HG03064 (cell line): ENCODE results near the gene UGT3A1.
"Not testable (repeated sequence)": the region's sequence is repeated elsewhere in the genome, so short reads cannot be mapped to it uniquely, and the experiment has no call there.

Source experiments
- ATAC-seq: cut with Tn5 transposase; IDR thresholded peaks from one replicate; pipeline ENCODE4 v1.9.1; 2021; ENCODE audit warnings: low read depth; ENCODE audit not compliant: unreplicated experiment

The UGT3A1 gene, protein sequence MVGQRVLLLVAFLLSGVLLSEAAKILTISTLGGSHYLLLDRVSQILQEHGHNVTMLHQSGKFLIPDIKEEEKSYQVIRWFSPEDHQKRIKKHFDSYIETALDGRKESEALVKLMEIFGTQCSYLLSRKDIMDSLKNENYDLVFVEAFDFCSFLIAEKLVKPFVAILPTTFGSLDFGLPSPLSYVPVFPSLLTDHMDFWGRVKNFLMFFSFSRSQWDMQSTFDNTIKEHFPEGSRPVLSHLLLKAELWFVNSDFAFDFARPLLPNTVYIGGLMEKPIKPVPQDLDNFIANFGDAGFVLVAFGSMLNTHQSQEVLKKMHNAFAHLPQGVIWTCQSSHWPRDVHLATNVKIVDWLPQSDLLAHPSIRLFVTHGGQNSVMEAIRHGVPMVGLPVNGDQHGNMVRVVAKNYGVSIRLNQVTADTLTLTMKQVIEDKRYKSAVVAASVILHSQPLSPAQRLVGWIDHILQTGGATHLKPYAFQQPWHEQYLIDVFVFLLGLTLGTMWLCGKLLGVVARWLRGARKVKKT

DNA sequence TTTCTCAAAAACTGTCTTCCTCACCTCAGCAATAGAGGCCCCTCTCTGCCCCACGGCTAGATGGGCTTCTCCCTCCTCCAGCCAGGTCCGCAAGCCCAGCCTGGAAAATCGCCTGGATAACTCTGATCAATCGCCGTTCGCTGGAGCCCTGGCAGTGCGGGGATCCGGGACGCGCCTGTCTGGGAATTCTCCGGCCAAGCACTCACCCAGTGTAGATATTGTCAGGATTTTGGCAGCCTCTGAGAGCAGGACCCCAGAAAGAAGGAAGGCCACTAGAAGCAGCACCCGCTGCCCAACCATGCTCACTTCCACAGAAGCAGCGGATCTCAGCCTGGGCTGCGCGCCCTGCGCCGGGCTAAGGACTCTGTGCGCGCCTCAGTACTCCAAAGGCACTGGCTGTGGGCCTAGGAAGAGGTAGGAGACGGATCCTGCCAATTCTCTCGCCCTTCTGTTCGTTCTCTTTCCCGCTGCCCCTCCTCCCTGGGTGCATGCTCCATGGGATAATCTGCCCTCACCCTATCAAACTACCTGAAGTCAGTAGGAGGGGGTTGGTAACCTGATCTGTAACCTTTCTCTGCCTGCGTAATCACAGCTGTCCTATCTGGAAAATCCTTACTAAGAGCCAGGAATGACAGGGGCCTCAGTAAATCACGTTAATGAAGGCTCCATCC lies at the start of gene UGT3A1:
Gene UGT3A1 (minus strand): TSS at position 450 of the 671 bp plus-strand sequence. CDS start 150 bp downstream, at position 300.
- no peak for ATAC-seq

DNA sequence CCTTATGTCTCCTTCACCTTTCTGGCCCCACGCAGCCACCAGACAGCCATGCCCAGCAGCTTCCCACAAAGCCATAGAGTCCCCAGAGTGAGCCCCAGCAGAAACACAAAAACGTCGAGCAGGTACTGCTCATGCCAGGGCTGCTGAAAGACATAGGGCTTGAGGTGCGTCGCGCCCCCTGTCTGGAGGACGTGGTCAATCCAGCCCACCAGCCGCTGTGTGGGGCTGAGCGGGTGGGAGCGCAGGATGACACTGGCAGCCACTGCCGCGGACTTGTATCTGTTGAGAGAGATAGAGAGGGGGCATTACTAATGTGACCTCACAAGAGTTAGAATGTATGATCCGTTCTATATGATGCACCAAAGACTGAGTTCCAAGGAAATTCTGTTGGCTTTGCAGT lies 44.5 kb upstream of the UGT3A1 start:
- ATAC-seq = no peak

DNA sequence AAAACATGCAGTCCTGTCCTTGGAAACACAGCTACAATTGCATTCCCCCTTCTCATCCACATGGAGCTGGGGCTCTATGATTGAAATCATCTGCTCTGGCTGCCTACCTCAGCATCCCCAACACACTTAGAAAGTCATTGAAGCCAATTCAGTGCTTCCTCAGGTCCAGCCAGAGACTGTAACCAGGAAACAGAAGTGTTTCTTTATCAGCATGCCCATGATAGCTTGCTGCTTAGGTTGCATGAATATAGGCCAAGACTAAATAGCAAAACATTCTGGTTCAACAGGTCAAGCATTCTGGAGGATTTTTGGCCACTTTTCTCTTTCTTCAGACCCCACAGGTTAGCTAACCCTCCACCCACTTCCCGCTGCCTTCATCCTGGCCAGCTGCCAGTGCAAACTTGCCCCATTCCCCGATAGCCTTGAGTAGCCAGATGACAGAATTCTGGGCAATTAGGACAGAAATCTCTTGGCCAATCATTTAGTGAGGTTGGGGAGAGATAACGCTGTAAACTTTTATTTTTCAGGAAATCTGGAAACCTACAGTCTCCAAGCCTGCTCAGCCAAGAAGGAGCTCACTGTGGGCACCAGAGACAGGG lies 43.4 kb upstream of the UGT3A1 start:
- ATAC-seq = not testable (repeated sequence)

- no peak for ATAC-seq
Observed at GRCh38 chr5:36033486-36033885, 42.3 kb upstream of the UGT3A1 start.

- ATAC-seq = no peak
Observed at GRCh38 chr5:36033047-36033446, 41.9 kb upstream of the UGT3A1 start.

- ATAC-seq = no peak
Observed at GRCh38 chr5:36031223-36031622, 40.0 kb upstream of the UGT3A1 start.

GRCh38 chr5:36029914-36030313 lies 38.7 kb upstream of the UGT3A1 start:
- no peak for ATAC-seq

GRCh38 chr5:36028816-36029465 lies 37.8 kb upstream of the UGT3A1 start:
- no peak for ATAC-seq

- no peak for ATAC-seq
Observed at GRCh38 chr5:36027711-36028110, 36.5 kb upstream of the UGT3A1 start.

GRCh38 chr5:36026706-36027465 lies 35.7 kb upstream of the UGT3A1 start:
- no peak for ATAC-seq

- not testable (repeated sequence) for ATAC-seq
Observed at GRCh38 chr5:36022246-36022645, 31.1 kb upstream of the UGT3A1 start.

DNA sequence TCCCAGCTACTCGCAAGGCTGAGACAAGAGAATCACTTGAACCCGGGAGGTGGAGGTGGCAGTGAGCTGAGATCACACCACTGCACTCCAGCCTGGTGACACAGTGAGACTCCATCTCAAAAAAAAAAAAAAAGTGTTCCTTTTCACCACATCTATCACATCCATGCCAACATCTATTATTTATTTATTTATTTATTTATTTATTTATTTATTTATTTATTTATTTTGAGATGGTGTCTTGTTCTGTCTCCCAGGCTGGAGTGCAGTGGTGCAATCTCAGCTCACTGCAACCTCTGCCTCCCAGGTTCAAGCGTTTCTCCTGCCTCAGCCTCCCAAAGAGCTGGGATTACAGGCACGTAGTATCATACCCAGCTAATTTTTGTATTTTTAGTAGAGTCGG lies 28.4 kb upstream of the UGT3A1 start:
- ATAC-seq = not testable (repeated sequence)

GRCh38 chr5:36017622-36018021 lies 26.4 kb upstream of the UGT3A1 start:
- ATAC-seq = no peak

- ATAC-seq = no peak
Observed at GRCh38 chr5:36017004-36017403, 25.8 kb upstream of the UGT3A1 start.

DNA sequence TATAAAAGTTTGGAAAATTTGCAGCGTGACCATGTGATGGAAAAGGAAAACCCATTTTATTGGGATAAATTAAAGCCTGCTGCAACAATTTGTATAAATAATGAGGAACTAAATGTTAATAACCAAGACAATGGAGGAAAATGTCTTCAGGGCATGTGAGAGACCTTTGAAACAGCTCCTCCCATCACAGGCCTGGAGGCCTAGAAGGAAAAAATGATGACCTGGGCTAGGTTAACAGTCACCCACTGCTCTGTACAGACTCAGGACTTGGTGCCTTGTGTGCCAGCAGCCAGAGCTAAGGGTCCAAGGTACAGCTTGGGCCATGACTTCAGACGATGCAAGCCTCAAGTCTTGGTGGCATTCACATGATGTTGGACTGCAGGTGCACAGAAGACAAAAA lies 22.0 kb upstream of the UGT3A1 start:
- no peak for ATAC-seq

GRCh38 chr5:36009698-36010097 lies 18.5 kb upstream of the UGT3A1 start:
- ATAC-seq = no peak

- no peak for ATAC-seq
Observed at GRCh38 chr5:36007366-36007765, 16.2 kb upstream of the UGT3A1 start.

DNA sequence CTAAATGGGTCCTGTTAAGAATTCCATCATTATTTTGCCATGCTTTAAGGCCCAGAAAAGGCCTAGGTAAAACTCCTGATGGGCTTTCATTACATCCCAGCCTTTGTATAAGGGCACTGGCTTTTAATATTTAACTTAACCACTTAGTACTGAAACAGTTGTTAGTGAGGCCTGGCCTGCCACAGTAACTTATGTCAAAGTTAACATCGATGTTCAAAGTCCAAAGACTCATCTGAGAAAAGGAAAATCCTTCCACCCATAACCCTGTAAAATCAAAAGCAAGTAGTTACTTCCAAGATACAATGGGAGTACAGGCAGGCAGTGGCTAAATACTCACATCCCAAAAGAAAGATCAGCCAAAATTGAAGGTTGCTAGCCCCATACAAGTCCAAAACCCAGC lies 15.0 kb upstream of the UGT3A1 start:
- ATAC-seq = no peak

DNA sequence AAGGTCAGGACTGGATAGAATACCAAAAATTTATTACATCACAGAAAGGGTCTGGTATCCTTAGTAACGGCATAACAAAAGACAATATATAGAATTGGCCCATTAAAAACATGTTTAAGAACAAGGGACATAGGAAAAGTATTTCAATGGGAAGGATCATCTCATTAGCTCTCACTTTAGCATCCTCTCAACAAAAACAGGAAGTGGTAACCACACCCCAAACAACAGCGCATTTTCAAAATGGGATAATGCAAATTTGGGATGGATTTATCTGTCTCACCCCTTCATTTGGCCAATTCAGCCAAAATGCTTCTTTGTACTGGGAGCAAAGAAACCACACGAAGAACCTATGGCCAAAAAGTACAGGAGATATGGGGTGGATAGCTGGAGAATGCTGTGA lies 9.8 kb upstream of the UGT3A1 start:
- ATAC-seq = no peak

DNA sequence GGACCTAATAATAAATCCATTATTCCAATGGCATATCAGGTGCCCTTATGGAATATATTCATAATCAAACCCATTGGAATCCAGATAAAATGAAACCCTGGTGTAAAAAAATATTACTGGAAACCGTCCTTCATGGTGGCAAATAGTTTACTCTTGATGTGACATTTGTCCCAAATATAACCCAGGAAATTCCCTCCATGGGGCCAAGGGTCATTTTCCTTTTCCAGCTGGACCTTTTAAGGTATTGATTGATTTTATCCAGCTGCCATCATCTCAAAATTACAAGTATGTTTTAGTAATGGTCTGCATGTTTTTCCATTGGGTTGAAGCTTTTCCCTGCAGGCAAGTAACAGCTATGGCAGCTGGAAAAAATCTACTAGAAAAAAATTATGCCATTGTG lies 8.4 kb upstream of the UGT3A1 start:
- no peak for ATAC-seq
